ENCODE results near the gene DCLK1. TPM values are rescaled to one million over a fixed set of nuclear protein-coding genes. Genes with fewer than 3 reads are reported as not detected.

Gene DCLK1
- total and polyA plus RNA-seq, 10 donors = 2.0 to 22.1 (median 11.7) TPM

- TF ChIP-seq CTCF (IDR thresholded peaks at IDR 0.05 in 8 of 11, conservative IDR thresholded peaks at IDR 0.05 in 3 of 11) = no peak
- no peak for TF ChIP-seq POLR2AphosphoS5 (IDR thresholded peaks at IDR 0.05)
- no peak for TF ChIP-seq POLR2A (IDR thresholded peaks at IDR 0.05)
- Histone ChIP-seq H3K27me3 (replicated peaks in 1 of 7) (no peaks in the 10 kb centered on the region), H3K4me1 (no peaks in the 10 kb centered on the region), H3K9me3 (no peaks in the 10 kb centered on the region), H3K27ac (no peak overlapping the region), H3K36me3 (no peaks in the 10 kb centered on the region), H3K4me3 (no peak overlapping the region)
- no peak for DNase-seq
- 74 to 94% (median 86%) methylated on average over 1 of the region's 1 CpG for WGBS, 5 donors
- intact Hi-C loops (cut with DNase I; ENCODE audit: low total_unique reads) = no loop called here
Observed at GRCh38 chr13:36057547-36057946, 73.6 kb downstream of the DCLK1 start.

- Histone ChIP-seq H3K27ac (no peak overlapping the region), H3K4me1 (no peaks in the 10 kb centered on the region), H3K27me3 (replicated peaks in 1 of 7) (no peaks in the 10 kb centered on the region), H3K36me3 (no peaks in the 10 kb centered on the region), H3K4me3 (no peak overlapping the region), H3K9me3 (no peaks in the 10 kb centered on the region)
- intact Hi-C loops (cut with DNase I; ENCODE audit: low total_unique reads) = no loop called here
- 43 to 71% (median 59%) methylated on average over 3 of the region's 3 CpGs for WGBS, 5 donors
- DNase-seq = no peak
- no peak for TF ChIP-seq CTCF (IDR thresholded peaks at IDR 0.05 in 8 of 11, conservative IDR thresholded peaks at IDR 0.05 in 3 of 11)
- no peak for TF ChIP-seq POLR2AphosphoS5 (IDR thresholded peaks at IDR 0.05)
- no peak for TF ChIP-seq POLR2A (IDR thresholded peaks at IDR 0.05)
Observed at GRCh38 chr13:36057041-36057440, 74.1 kb downstream of the DCLK1 start.

- DNase-seq = no peak
- intact Hi-C loops (cut with DNase I; ENCODE audit: low total_unique reads) = no loop called here
- H3K27ac ChIP-seq = no peak overlapping the region
Observed at GRCh38 chr13:36055366-36055765, 75.8 kb downstream of the DCLK1 start.

GRCh38 chr13:36054041-36054440, 77.1 kb downstream of the DCLK1 start:
- no peaks in the 10 kb centered on the region for H3K4me1 ChIP-seq
- intact Hi-C loops (cut with DNase I; ENCODE audit: low total_unique reads) = no loop called here
- no peaks in the 10 kb centered on the region for H3K36me3 ChIP-seq
- no peak overlapping the region for H3K27ac ChIP-seq
- TF ChIP-seq POLR2AphosphoS5 (IDR thresholded peaks at IDR 0.05) (no peak), CTCF (IDR thresholded peaks at IDR 0.05 in 8 of 11, conservative IDR thresholded peaks at IDR 0.05 in 3 of 11) (no peak)
- H3K27me3 ChIP-seq (replicated peaks in 1 of 7) = no peaks in the 10 kb centered on the region
- WGBS, 5 donors = 69 to 80% (median 74%) methylated on average over 2 of the region's 2 CpGs
- no peak for DNase-seq
- H3K9me3 ChIP-seq = no peaks in the 10 kb centered on the region
- H3K4me3 ChIP-seq = no peak overlapping the region

More at GRCh38 chr13:36055366-36055765, 75.8 kb downstream of the DCLK1 start:
- Histone ChIP-seq H3K4me3 (no peak overlapping the region), H3K27me3 (replicated peaks in 1 of 7) (no peaks in the 10 kb centered on the region), H3K9me3 (no peaks in the 10 kb centered on the region), H3K4me1 (no peaks in the 10 kb centered on the region), H3K36me3 (no peaks in the 10 kb centered on the region)
- 81 to 88% (median 83%) methylated on average over 4 of the region's 4 CpGs for WGBS, 5 donors
- no peak for TF ChIP-seq CTCF (IDR thresholded peaks at IDR 0.05 in 8 of 11, conservative IDR thresholded peaks at IDR 0.05 in 3 of 11)
- no peak for TF ChIP-seq POLR2AphosphoS5 (IDR thresholded peaks at IDR 0.05)
- no peak for TF ChIP-seq POLR2A (IDR thresholded peaks at IDR 0.05)

Measured in spleen (tissue), 11 donors.